Neutrophil (primary cell): ENCODE data around the gene FOXN3.

Source experiments
- H3K27ac ChIP-seq: fragments of 200-600 bp; sonication (generic); 2 replicates; pipeline ENCODE4 v1.5.1; 2016; ENCODE audit warnings: mild to moderate bottlenecking, moderate library complexity
- H3K27me3 ChIP-seq: fragments of 200-600 bp; sonication (generic); 2 replicates; pipeline ENCODE4 v1.6.0; 2016; ENCODE audit warnings: mild to moderate bottlenecking
- H3K36me3 ChIP-seq: fragments of 200-600 bp; sonication (generic); 2 replicates; pipeline ENCODE4 v1.5.1; 2017
- H3K4me1 ChIP-seq, 2 experiments: fragments of 200-600 bp in 1 of 2; sonication (generic) in 1 of 2; 1 replicate in 1 of 2; 2 replicates in 1 of 2; pipeline versions ENCODE4 v1.5.1 to v1.6.1; 2013 to 2016; ENCODE audit warnings: low read depth in 1 of 2, low read length in 1 of 2, mild to moderate bottlenecking in 1 of 2, moderate library complexity in 1 of 2; ENCODE audit not compliant: control insufficient read depth in 1 of 2, insufficient read depth in 1 of 2
- H3K4me3 ChIP-seq, 2 experiments: fragments of 200-600 bp in 1 of 2; sonication (generic) in 1 of 2; 1 replicate in 1 of 2; 2 replicates in 1 of 2; pipeline ENCODE4 v1.5.1; 2013 to 2016; ENCODE audit warnings: low read depth in 1 of 2, low read length in 1 of 2, mild to moderate bottlenecking in 1 of 2, moderate library complexity in 1 of 2
- H3K9me3 ChIP-seq: fragments of 200-600 bp; sonication (generic); 2 replicates; pipeline ENCODE4 v1.5.1; 2016
- CTCF ChIP-seq: fragments of 200-600 bp; sonication (generic); IDR thresholded peaks from 2 replicates; pipeline ENCODE4 v1.5.1; 2016; ENCODE audit warnings: antibody characterized with exemption

The FOXN3 gene

GRCh38 chr14:89417091-89417464 lies at the start of gene FOXN3:
TSS of gene FOXN3 (minus strand) at chr14:89417233. CDS start at chr14:89412476, 4,757 bp downstream.
- H3K27me3 ChIP-seq, result no peaks in the 10 kb centered on the region

GRCh38 chr14:89466484-89466883 lies 49.5 kb upstream of the FOXN3 start:
- no peak for TF ChIP-seq CTCF
- Histone ChIP-seq H3K27ac (peak overlapping the region; percentile 81), H3K9me3 (no peaks in the 10 kb centered on the region), H3K27me3 (no peaks in the 10 kb centered on the region), H3K4me3 (no peak overlapping the region), H3K4me1 (peaks cover 84 to 95% of the 10 kb centered on the region in 2 experiments), H3K36me3 (no peaks in the 10 kb centered on the region)

More at GRCh38 chr14:89417091-89417464, at the start of gene FOXN3:
- Histone ChIP-seq H3K4me3 (peak within 1 kb of the TSS; percentile 93), H3K36me3 (peaks cover 2% of the 10 kb centered on the region), H3K9me3 (no peaks in the 10 kb centered on the region), H3K4me1 (peaks cover 47 to 51% of the 10 kb centered on the region in 2 experiments), H3K27ac (peak within 1 kb of the TSS; percentile 97)
- TF ChIP-seq CTCF, result peak; percentile 29

- H3K4me3 ChIP-seq, result no peak overlapping the region
- no peak for TF ChIP-seq CTCF
- H3K36me3 ChIP-seq, result no peaks in the 10 kb centered on the region
- H3K27me3 ChIP-seq, result no peaks in the 10 kb centered on the region
- peak overlapping the region; percentile 81 for H3K27ac ChIP-seq
- no peaks in the 10 kb centered on the region for H3K9me3 ChIP-seq
- peaks cover 77 to 89% of the 10 kb centered on the region in 2 experiments for H3K4me1 ChIP-seq
Measured at GRCh38 chr14:89465876-89466275, 48.8 kb upstream of the FOXN3 start.

- no peaks in the 10 kb centered on the region for H3K36me3 ChIP-seq
- no peak overlapping the region for H3K4me3 ChIP-seq
- H3K9me3 ChIP-seq, result no peaks in the 10 kb centered on the region
- H3K27ac ChIP-seq, result peak overlapping the region; percentile 72
- TF ChIP-seq CTCF, result no peak
- H3K27me3 ChIP-seq, result no peaks in the 10 kb centered on the region
- H3K4me1 ChIP-seq, result peaks cover 76 to 85% of the 10 kb centered on the region in 2 experiments
Measured at GRCh38 chr14:89461256-89461655, 44.2 kb upstream of the FOXN3 start.

- H3K4me1 ChIP-seq, result peaks cover 63 to 66% of the 10 kb centered on the region in 2 experiments
- no peak for TF ChIP-seq CTCF
- H3K36me3 ChIP-seq, result no peaks in the 10 kb centered on the region
- peak overlapping the region; percentile 96 for H3K27ac ChIP-seq
- no peaks in the 10 kb centered on the region for H3K27me3 ChIP-seq
- no peaks in the 10 kb centered on the region for H3K9me3 ChIP-seq
- H3K4me3 ChIP-seq, result peak overlapping the region in 1 of 2 experiments; percentile 29
Measured at GRCh38 chr14:89458713-89459420, 41.8 kb upstream of the FOXN3 start.
